ENCODE data around the gene ELOVL1.

DNA sequence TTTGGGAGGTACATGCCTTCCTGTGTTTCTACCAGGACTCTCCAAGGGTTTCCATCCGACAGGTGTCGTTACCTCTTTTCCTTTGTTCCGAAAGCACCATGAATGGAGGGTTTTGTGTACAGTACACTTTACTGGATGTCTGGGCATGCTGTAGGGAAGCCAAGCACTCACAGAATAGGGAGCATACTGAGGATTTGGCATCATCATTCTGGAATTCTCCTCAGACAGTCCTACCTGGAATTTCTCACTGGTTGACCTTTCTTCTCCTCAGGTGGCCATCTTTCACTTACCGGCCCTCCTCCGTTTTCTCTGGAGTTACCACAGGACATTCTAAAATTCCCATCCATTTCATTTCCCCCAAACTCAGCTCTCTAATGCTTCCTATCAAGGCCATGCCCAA lies 36.1 kb downstream of the ELOVL1 start:
- TF ChIP-seq CTCF (IDR thresholded peaks at IDR 0.05) = no peak
- no peak for TF ChIP-seq POLR2A (IDR thresholded peaks at IDR 0.05)
